Progenitor cell of endocrine pancreas (in vitro differentiated cells): ENCODE data around the gene CMIP. TPM values are rescaled to one million over a fixed set of nuclear protein-coding genes. Genes with fewer than 3 reads are reported as not detected.

Experiments used
- DNase-seq: peaks from one replicate; pipeline ENCODE4 v3.0.0; 2021; ENCODE audit warnings: low spot score; ENCODE audit not compliant: unreplicated experiment
- H3K27ac Mint-ChIP-seq: 2 replicates; pipeline ENCODE4 v1.8.0; 2021; ENCODE audit warnings: mild to moderate bottlenecking, moderate library complexity, mixed read lengths
- H3K27me3 Mint-ChIP-seq: 2 replicates; pipeline ENCODE4 v1.8.0; 2021; ENCODE audit warnings: mixed read lengths
- H3K36me3 Mint-ChIP-seq: 2 replicates; pipeline ENCODE4 v1.8.0; 2022; ENCODE audit warnings: mixed read lengths; ENCODE audit not compliant: insufficient read depth
- H3K4me1 Mint-ChIP-seq: 2 replicates; pipeline ENCODE4 v1.8.0; 2021; ENCODE audit warnings: low read depth, mixed read lengths
- H3K4me3 Mint-ChIP-seq: 2 replicates; pipeline ENCODE4 v1.8.0; 2021; ENCODE audit warnings: low read depth, mild to moderate bottlenecking, moderate library complexity, mixed read lengths
- H3K9me3 Mint-ChIP-seq: 2 replicates; pipeline ENCODE4 v1.8.0; 2021; ENCODE audit warnings: low read depth, mixed read lengths
- total RNA-seq: library from RNA; stranded (reverse); gene quantifications from 2 replicates; pipeline ENCODE4 v1.2.1, GENCODE V29; 2021
- TF ChIP-seq, protein P1 (sequence below): fragments of 200-600 bp; sonication (generic); IDR thresholded peaks from one replicate; pipeline ENCODE4 v1.5.0; 2021; ENCODE audit warnings: antibody characterized with exemption, mild to moderate bottlenecking; ENCODE audit not compliant: unreplicated experiment

The CMIP gene
- total RNA-seq, 1 donor from 2014 or later, result 62.7 TPM

DNA sequence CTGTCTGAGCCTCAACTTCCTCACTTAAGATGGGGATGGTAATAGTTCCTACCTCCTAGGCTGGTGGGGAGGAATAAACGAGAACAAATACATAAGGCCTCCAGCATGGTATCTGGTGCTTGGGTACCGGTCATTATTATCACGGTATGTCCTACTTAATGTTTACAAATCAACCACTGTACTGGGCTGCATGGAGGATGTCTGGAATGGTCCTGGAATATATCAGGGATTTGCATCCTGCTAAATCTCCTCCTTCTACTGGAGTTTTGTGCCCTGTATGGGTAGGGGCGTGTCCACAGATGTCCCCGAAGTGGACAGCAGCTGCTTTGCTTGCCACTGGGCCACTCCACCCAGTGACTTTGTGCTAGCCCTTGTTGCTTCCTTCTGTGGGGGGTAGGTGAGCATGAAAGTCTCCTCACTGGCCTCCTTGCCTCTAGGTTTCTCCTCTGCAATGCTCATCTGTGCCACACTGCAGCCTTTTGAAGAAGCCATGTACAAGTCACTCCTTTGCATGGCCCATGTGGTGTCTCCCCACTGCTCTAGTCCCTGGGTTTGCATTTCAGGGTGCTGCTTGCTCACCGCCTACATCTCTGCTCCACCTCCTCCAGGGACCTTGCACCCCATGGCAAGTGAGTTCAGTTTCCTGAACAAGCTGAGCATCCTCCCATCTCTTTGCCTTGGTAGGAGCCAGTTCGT lies 2.2 kb upstream of the CMIP start:
- peak overlapping the region; percentile 60 for H3K27ac Mint-ChIP-seq
- no peaks in the 10 kb centered on the region for H3K9me3 Mint-ChIP-seq
- TF ChIP-seq, protein P1, sequence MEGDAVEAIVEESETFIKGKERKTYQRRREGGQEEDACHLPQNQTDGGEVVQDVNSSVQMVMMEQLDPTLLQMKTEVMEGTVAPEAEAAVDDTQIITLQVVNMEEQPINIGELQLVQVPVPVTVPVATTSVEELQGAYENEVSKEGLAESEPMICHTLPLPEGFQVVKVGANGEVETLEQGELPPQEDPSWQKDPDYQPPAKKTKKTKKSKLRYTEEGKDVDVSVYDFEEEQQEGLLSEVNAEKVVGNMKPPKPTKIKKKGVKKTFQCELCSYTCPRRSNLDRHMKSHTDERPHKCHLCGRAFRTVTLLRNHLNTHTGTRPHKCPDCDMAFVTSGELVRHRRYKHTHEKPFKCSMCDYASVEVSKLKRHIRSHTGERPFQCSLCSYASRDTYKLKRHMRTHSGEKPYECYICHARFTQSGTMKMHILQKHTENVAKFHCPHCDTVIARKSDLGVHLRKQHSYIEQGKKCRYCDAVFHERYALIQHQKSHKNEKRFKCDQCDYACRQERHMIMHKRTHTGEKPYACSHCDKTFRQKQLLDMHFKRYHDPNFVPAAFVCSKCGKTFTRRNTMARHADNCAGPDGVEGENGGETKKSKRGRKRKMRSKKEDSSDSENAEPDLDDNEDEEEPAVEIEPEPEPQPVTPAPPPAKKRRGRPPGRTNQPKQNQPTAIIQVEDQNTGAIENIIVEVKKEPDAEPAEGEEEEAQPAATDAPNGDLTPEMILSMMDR, result no peak
- no peak overlapping the region for H3K4me3 Mint-ChIP-seq
- no peaks in the 10 kb centered on the region for H3K36me3 Mint-ChIP-seq
- peaks cover 47% of the 10 kb centered on the region for H3K27me3 Mint-ChIP-seq
- H3K4me1 Mint-ChIP-seq, result peaks cover 17% of the 10 kb centered on the region
- DNase-seq, result no peak

DNA sequence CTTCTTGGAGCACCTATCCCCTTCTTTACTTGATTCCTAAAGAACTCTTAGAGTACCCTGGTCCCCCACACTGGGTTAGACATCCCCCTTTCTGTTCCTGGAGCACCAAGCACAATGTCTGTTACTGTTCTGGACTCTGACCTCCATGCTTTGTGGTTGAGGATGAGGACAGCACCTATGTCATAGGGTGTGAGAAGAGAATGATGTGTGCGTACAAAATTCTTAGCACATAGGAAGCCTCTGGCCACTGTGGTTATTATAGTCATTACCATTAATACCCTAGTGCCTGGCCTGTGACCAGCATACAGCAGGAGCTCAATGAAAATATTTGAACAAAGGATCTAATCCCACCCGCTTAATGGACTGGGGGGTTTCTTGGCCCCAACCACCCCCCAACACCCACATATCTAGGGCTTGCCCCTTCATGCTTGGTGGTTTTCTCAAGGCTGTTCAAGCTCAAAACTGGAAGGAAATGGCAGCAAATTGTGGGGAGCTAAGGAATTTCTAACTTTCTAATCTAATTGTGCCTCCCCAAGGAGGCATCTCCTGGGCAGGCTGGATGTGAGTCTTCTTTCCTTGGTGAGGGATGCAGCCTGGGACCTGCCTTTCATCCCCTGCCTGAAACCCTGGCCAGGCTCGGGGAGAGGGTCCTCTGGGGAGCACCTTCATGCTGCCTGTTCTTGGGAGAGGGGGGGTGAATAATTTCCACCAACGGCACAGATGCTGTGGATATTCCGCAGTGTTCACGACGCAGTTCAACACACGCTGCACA lies 1.5 kb upstream of the CMIP start:
- TF ChIP-seq, protein P1, result no peak
- H3K4me1 Mint-ChIP-seq, result peaks cover 21% of the 10 kb centered on the region
- peak overlapping the region; percentile 98 for H3K27ac Mint-ChIP-seq
- H3K4me3 Mint-ChIP-seq, result peak overlapping the region; percentile 83
- H3K36me3 Mint-ChIP-seq, result no peaks in the 10 kb centered on the region
- H3K27me3 Mint-ChIP-seq, result peaks cover 42% of the 10 kb centered on the region
- DNase-seq, result no peak
- no peaks in the 10 kb centered on the region for H3K9me3 Mint-ChIP-seq

DNA sequence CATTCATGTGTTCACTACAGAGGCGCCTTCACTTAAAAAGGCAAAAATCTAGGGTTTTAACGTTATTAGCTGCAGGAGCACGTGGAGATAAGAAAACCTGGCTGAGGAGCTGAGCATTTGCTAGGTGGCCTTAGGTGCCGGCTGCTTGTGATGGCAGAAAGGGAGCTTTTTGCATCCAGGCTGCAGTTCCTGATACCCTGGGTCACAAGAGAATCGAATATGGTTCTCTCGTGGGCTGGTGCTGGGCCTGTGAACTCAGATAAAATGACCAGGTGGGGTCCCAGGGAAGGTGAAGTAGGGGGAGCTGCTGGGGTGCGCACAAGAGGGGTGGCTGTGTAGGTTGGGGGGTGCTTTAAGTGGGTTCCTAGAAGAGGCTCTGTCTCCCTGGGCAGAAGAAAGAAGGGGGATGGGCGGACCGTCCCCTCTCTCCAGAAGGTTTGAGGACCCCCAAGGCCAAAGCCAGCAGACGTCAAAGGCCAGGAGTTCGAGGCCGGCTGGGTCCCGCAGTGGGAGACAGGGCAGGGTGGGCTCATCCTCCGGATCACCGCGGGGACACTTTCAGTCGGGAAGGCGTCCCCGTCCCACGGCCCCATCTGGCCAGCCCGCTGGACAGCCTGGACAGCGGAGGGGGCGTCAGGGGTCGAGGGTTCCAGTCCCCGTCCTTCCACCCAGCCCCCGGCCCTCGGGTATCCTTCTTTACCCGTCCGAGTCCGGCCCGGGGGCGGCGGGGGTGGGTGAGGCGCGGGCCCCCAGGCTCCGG lies 740 bp upstream of the CMIP start:
- no peaks in the 10 kb centered on the region for H3K36me3 Mint-ChIP-seq
- no peaks in the 10 kb centered on the region for H3K9me3 Mint-ChIP-seq
- H3K27ac Mint-ChIP-seq, result peak overlapping the region; percentile 98
- peak overlapping the region; percentile 83 for H3K4me3 Mint-ChIP-seq
- DNase-seq, result peak; percentile 27
- TF ChIP-seq, protein P1, result no peak
- H3K4me1 Mint-ChIP-seq, result peaks cover 27% of the 10 kb centered on the region
- peaks cover 39% of the 10 kb centered on the region for H3K27me3 Mint-ChIP-seq

DNA sequence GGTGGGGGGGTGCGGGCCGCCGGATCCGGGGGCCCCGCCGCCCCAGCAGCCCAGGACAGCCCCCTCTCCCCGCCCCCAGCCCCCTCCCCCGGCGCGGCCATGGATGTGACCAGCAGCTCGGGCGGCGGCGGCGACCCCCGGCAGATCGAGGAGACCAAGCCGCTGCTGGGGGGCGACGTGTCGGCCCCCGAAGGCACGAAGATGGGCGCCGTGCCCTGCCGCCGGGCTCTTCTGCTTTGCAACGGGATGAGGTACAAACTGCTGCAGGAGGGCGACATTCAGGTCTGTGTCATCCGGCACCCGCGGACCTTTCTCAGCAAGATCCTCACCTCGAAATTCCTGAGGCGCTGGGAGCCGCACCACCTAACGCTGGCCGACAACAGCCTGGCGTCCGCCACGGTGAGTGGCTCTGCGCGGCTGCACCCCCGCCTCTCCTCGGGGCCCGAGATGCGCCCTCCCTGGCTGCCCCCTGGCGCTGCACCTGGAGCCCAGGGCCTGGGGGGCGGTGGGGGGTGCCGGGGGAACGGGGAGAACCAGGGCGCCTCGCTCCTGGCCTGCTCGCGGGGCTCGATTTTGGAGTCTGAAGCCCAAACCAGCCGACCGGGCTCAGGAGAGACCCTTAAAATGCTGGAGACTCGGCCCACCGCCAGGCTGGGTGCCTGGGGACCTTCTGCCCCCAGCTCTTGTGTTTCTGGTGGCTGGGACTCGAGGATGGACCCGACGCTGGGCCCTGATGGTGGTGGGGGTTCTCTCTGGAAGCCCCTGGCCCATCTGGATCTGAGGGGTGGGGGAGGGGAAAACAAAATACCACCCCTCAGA lies 744 bp downstream of the CMIP start:
- Mint-ChIP-seq H3K9me3 (no peaks in the 10 kb centered on the region), H3K4me3 (peak overlapping the region; percentile 90), H3K27ac (peak overlapping the region; percentile 92), H3K36me3 (no peaks in the 10 kb centered on the region), H3K4me1 (peaks cover 35% of the 10 kb centered on the region), H3K27me3 (peaks cover 31% of the 10 kb centered on the region)
- TF ChIP-seq, protein P1, result peak; percentile 44
- DNase-seq, result peak; percentile 33
